ENCODE data around the gene DCAF17. TPM values are rescaled to one million over a fixed set of nuclear protein-coding genes. Genes with fewer than 3 reads are reported as not detected.

DCAF17 gene, protein sequence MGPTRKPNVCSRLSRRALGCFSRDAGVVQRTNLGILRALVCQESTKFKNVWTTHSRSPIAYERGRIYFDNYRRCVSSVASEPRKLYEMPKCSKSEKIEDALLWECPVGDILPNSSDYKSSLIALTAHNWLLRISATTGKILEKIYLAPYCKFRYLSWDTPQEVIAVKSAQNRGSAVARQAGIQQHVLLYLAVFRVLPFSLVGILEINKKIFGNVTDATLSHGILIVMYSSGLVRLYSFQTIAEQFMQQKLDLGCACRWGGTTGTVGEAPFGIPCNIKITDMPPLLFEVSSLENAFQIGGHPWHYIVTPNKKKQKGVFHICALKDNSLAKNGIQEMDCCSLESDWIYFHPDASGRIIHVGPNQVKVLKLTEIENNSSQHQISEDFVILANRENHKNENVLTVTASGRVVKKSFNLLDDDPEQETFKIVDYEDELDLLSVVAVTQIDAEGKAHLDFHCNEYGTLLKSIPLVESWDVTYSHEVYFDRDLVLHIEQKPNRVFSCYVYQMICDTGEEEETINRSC
- total RNA-seq (10 to 100 TPM in 1 of 4 donors, 1 to 10 TPM in 3; 7.1 to 10.8 (median 8.5) TPM), polyA plus RNA-seq (10 to 100 TPM in 1 of 3 donors, 1 to 10 TPM in 2; 3.1 to 10.3 (median 4.3) TPM)
- long read RNA-seq, donor 1, partial matches to known transcripts, result 0 of 2 reads
- long read RNA-seq, donor 1, other reads (novel, unspliced or antisense), result 2 of 2 reads
- long read RNA-seq, donor 2, result 0 reads

DNA sequence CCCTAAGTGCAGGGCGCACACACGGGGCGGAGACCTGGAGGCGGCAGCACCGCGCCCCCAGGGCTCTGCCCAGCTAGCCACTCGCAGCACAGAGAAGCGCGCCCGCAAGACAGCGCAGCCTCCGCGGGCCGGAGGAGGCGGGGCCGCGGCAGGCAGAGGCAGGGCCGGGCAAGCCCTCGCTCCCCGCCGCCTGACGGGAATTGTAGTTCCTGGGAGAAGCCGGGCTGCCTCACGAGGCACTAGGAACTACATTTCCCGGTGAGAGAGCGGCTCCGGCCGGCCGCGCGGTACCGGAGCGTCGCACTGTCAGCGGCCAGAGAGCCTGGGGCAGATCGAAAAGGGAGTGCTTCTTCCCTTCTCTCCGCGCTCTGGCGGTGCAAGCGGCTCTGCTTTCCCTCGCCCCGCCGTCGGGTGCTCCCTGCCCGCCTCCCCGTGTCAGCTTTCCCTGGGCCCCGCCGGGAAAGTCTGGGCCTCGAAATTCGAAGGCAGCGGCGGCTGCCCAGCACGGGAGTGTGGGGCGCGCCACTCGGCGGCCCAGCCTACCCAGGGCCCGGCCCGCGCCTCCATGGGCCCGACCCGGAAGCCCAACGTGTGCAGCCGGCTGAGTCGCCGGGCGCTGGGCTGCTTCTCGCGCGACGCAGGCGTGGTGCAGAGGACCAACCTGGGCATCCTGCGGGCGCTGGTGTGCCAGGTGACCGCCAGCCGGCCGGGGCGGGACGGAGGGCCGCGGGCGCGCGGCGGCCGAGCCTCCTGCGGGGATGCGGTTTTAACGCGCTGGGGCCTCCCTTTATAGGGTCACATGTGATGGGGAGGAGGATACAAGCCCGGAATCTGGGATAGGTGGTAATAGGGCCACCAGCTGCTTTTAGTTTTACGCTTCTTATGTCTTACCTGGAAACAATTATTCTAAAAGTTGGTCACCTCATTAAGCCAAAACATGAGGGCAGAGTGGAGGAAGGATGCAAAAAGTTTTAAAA lies at the start of gene DCAF17:
Gene DCAF17 (plus strand): TSS at position 214 of the 977 bp plus-strand sequence. CDS start 352 bp downstream, at position 566.
- Histone ChIP-seq H3K9me3 (no peaks in the 10 kb centered on the region), H3K36me3 (ENCODE audit: insufficient read depth in 1 of 2, low read depth in 1 of 2) (peaks cover 0 to 36% of the 10 kb centered on the region in 2 donors), H3K4me1 (peaks cover 13% of the 10 kb centered on the region), H3K4me3 (peak within 1 kb of the TSS; percentile 87), H3K27me3 (ENCODE audit: insufficient read depth in 3 of 3, low read length in 2 of 3) (no peaks in the 10 kb centered on the region), H3K27ac (peak within 1 kb of the TSS; percentile 98)
- intact Hi-C loops (cut with DNase I), result loop anchor here (5.0 kb wide), 2 partner anchors 272 to 462 kb away; partner anchors contain the start of gene TLK1 (in 2 of the 2)
- ATAC-seq (peak; percentile 97 to 98 (median 98)), DNase-seq (peak; percentile 96 to 98)
- 0 to 1% (median 0%) methylated on average over 75 to 92 of the region's 92 CpGs for WGBS, 3 donors
- TF ChIP-seq, protein P1, sequence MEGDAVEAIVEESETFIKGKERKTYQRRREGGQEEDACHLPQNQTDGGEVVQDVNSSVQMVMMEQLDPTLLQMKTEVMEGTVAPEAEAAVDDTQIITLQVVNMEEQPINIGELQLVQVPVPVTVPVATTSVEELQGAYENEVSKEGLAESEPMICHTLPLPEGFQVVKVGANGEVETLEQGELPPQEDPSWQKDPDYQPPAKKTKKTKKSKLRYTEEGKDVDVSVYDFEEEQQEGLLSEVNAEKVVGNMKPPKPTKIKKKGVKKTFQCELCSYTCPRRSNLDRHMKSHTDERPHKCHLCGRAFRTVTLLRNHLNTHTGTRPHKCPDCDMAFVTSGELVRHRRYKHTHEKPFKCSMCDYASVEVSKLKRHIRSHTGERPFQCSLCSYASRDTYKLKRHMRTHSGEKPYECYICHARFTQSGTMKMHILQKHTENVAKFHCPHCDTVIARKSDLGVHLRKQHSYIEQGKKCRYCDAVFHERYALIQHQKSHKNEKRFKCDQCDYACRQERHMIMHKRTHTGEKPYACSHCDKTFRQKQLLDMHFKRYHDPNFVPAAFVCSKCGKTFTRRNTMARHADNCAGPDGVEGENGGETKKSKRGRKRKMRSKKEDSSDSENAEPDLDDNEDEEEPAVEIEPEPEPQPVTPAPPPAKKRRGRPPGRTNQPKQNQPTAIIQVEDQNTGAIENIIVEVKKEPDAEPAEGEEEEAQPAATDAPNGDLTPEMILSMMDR (IDR thresholded peaks at IDR 0.05), result no peak

DNA sequence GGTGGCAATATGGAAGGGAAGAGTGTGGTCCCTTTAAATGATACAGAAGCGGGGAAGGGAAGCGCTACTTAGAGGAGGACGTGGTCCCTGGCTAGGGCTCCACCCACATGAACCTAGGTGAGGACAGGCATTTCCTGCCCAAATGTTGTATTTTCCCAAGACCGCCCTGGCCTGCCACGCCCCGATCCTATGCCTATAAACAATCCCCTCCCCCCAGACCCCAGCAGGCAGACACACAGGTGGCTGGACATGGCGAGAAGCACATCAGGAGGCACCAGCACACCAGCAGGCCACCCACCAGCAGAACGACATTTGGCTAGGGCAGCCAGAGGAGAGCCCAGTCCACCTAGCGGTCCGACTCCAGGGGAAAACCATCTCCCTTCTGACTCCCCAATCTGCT lies 47.4 kb upstream of the DCAF17 start:
- DNase-seq (no peak), ATAC-seq (no peak)
- Histone ChIP-seq H3K36me3 (ENCODE audit: insufficient read depth in 1 of 2, low read depth in 1 of 2) (no peaks in the 10 kb centered on the region), H3K27me3 (ENCODE audit: insufficient read depth in 3 of 3, low read length in 2 of 3) (no peaks in the 10 kb centered on the region), H3K27ac (no peak overlapping the region), H3K9me3 (no peaks in the 10 kb centered on the region), H3K4me3 (no peak overlapping the region), H3K4me1 (no peaks in the 10 kb centered on the region)
- WGBS, 3 donors, result 85 to 93% (median 93%) methylated on average over 9 to 10 of the region's 10 CpGs
- TF ChIP-seq, protein P1 (IDR thresholded peaks at IDR 0.05), result no peak
- intact Hi-C loops (cut with DNase I), result no loop called here

DNA sequence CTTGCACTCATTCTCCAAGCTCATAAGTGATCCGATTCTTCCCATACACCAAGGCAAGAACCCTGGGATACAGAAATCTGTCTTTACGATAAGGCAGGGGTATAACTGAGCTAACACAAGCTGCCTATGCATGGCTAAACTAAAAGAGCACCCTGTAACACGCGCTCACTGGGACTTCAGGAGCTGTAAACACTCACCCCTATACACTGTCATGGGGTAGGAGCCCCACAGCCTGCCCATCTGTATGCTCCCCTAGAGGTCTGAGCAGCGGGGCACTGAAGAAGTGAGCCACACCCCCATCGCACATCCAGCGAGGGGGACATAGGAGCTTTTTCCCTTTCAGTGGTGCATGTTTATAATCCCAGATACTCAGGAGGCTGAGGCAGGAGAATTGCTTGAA lies 47.0 kb upstream of the DCAF17 start:
- no peaks in the 10 kb centered on the region for H3K27me3 ChIP-seq (ENCODE audit: insufficient read depth in 3 of 3, low read length in 2 of 3)
- no peak overlapping the region for H3K27ac ChIP-seq
- H3K4me3 ChIP-seq, result no peak overlapping the region
- intact Hi-C loops (cut with DNase I), result no loop called here
- TF ChIP-seq, protein P1 (IDR thresholded peaks at IDR 0.05), result no peak
- DNase-seq (no peak), ATAC-seq (no peak)
- no peaks in the 10 kb centered on the region for H3K36me3 ChIP-seq (ENCODE audit: insufficient read depth in 1 of 2, low read depth in 1 of 2)
- H3K9me3 ChIP-seq, result no peaks in the 10 kb centered on the region
- 84 to 89% (median 85%) methylated on average over 7 of the region's 7 CpGs for WGBS, 3 donors
- H3K4me1 ChIP-seq, result no peaks in the 10 kb centered on the region

DNA sequence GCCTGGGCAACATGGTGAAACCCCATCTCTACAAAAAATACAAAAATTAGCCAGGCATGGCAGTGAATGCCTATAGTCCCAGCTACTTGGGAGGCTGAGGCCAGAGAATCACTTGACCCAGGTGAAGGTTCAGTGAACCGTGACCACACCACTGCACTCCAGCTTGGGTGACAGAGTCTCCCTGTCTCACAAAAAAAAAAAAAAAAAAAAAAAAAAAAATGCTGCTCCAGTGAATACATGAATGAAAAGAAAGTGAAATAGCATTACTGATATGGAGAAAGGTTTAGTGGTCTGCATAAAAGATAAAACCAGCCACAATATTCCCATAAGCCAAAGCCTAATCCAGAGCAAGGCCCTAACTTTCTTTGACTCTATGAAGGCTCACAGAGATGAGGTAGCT lies 44.7 kb upstream of the DCAF17 start:
- no peak overlapping the region for H3K4me3 ChIP-seq
- TF ChIP-seq, protein P1 (IDR thresholded peaks at IDR 0.05), result no peak
- no peaks in the 10 kb centered on the region for H3K27me3 ChIP-seq (ENCODE audit: insufficient read depth in 3 of 3, low read length in 2 of 3)
- no peak overlapping the region for H3K27ac ChIP-seq
- no peaks in the 10 kb centered on the region for H3K4me1 ChIP-seq
- ATAC-seq, result no peak
- WGBS, 3 donors, result 93 to 100% (median 100%) methylated on average over 1 of the region's 1 CpG
- no peaks in the 10 kb centered on the region for H3K36me3 ChIP-seq (ENCODE audit: insufficient read depth in 1 of 2, low read depth in 1 of 2)
- no peaks in the 10 kb centered on the region for H3K9me3 ChIP-seq
- intact Hi-C loops (cut with DNase I), result no loop called here
- DNase-seq, result no peak
